H1 (cell line): ENCODE results near the gene CAB39L. TPM values are rescaled to one million over a fixed set of nuclear protein-coding genes. Genes with fewer than 3 reads are reported as not detected.

Experiments used
- CTCF ChIA-PET: fragments of 300-600 bp; sonication (Branson Sonifier 250); formaldehyde crosslinking; loops from one replicate; lab custom pipeline; 2021; ENCODE audit not compliant: partially characterized antibody; lab: Charles Lee
- POLR2A ChIA-PET: fragments of 300-600 bp; sonication (Branson Sonifier 250); formaldehyde crosslinking; loops from one replicate; lab custom pipeline; 2021; ENCODE audit warnings: inconsistent platforms; ENCODE audit not compliant: partially characterized antibody; lab: Charles Lee
- DNase-seq, 2 experiments: peaks; one replicate each; pipeline versions ENCODE4 v3.0.0 to v3.0.0-alpha.2; 2010 to 2022; ENCODE audit warnings: low spot score in 2 of 2, low read depth in 1 of 2, mixed read lengths in 1 of 2
- FAIRE-seq: peaks from 2 replicates; lab custom pipeline; 2011; peaks lifted over from hg19 to GRCh38; lab: Jason Lieb, UNC
- H2AFZ ChIP-seq: 2 replicates; pipeline ENCODE4 v1.8.1; 2012; ENCODE audit warnings: low read length, inconsistent platforms
- H2AK5ac ChIP-seq: 2 replicates; pipeline ENCODE4 v1.6.1; 2013; ENCODE audit warnings: low read depth, low read length
- H2BK120ac ChIP-seq: replicated peaks from 2 replicates; pipeline ENCODE3; 2013; ENCODE audit warnings: low read depth, low read length, inconsistent platforms
- H2BK12ac ChIP-seq: 2 replicates; pipeline ENCODE4 v1.6.1; 2013; ENCODE audit warnings: low read depth, low read length
- H2BK15ac ChIP-seq: 2 replicates; pipeline ENCODE4 v1.6.1; 2013; ENCODE audit warnings: low read length
- H2BK20ac ChIP-seq: 2 replicates; pipeline ENCODE4 v1.6.1; 2013; ENCODE audit warnings: low read length
- H2BK5ac ChIP-seq: 2 replicates; pipeline ENCODE4 v1.6.1; 2013; ENCODE audit warnings: low read depth, low read length
- H3K14ac ChIP-seq: 2 replicates; pipeline ENCODE4 v1.6.1; 2013; ENCODE audit warnings: inconsistent platforms; ENCODE audit not compliant: insufficient read length
- H3K18ac ChIP-seq: 2 replicates; pipeline ENCODE4 v1.6.1; 2013; ENCODE audit warnings: low read length; ENCODE audit errors: extremely low read depth
- H3K23ac ChIP-seq: 2 replicates; pipeline ENCODE4 v1.6.1; 2013; ENCODE audit warnings: inconsistent platforms; ENCODE audit not compliant: insufficient read length
- H3K23me2 ChIP-seq: 2 replicates; pipeline ENCODE4 v1.6.1; 2013; ENCODE audit warnings: low read depth, low read length
- H3K27ac ChIP-seq: 2 replicates; pipeline ENCODE4 v1.6.1; 2011; ENCODE audit warnings: low read depth, low read length, inconsistent platforms
- H3K27me3 ChIP-seq, 4 experiments: replicated peaks in 1 of 4; 1 replicate in 1 of 4; 2 replicates in 3 of 4; pipeline versions ENCODE4 v1.6.1 to v1.8.1; 2011 to 2013; ENCODE audit warnings: low read length in 3 of 4, mild to moderate bottlenecking in 3 of 4, inconsistent platforms in 2 of 4, mixed read lengths in 2 of 4, moderate library complexity in 1 of 4; ENCODE audit not compliant: control insufficient read depth in 3 of 4, insufficient read depth in 3 of 4; ENCODE audit errors: extremely low read depth in 1 of 4
- H3K36me3 ChIP-seq, 4 experiments: 2 replicates each; pipeline versions ENCODE4 v1.6.1 to v1.8.1; 2011 to 2013; ENCODE audit warnings: mild to moderate bottlenecking in 4 of 4, low read length in 3 of 4, moderate library complexity in 2 of 4, control low read depth in 1 of 4, inconsistent platforms in 1 of 4; ENCODE audit not compliant: insufficient read depth in 4 of 4, control insufficient read depth in 2 of 4
- H3K4ac ChIP-seq: replicated peaks from 2 replicates; pipeline ENCODE3; 2013; ENCODE audit warnings: low read length, low read depth, mixed read lengths, inconsistent platforms; ENCODE audit not compliant: insufficient read length
- H3K4me1 ChIP-seq, 4 experiments: replicated peaks in 1 of 4; 1 replicate in 1 of 4; 2 replicates in 3 of 4; pipeline versions ENCODE4 v1.6.1 to v1.8.1; 2011 to 2013; ENCODE audit warnings: low read length in 3 of 4, inconsistent platforms in 2 of 4, mixed read lengths in 1 of 4; ENCODE audit not compliant: insufficient read depth in 4 of 4, control insufficient read depth in 3 of 4
- H3K4me2 ChIP-seq, 2 experiments: 2 replicates each; pipeline versions ENCODE4 v1.6.1 to v1.8.1; 2011 to 2013; ENCODE audit warnings: low read depth in 2 of 2, low read length in 2 of 2, control low read depth in 1 of 2, inconsistent platforms in 1 of 2, mild to moderate bottlenecking in 1 of 2; ENCODE audit not compliant: insufficient read depth in 1 of 2
- H3K4me3 ChIP-seq, 4 experiments: fragments of 200-600, 300-600 bp in 1 of 4; sonication (generic), shearing (Covaris generic), sonication (Bioruptor Twin) in 1 of 4; 2 replicates each; pipeline versions ENCODE4 v1.5.1 to v1.8.1; 2011 to 2016; ENCODE audit warnings: low read length in 4 of 4, low read depth in 3 of 4, control low read depth in 2 of 4, inconsistent platforms in 2 of 4, mild to moderate bottlenecking in 2 of 4, mixed read lengths in 1 of 4, moderate library complexity in 1 of 4; ENCODE audit not compliant: insufficient read depth in 2 of 4; ENCODE audit errors: extremely low read depth in 1 of 4
- H3K56ac ChIP-seq: replicated peaks from 2 replicates; pipeline ENCODE3; 2013; ENCODE audit warnings: low read depth, mild to moderate bottlenecking, mixed read lengths, low read length, inconsistent platforms; ENCODE audit not compliant: insufficient read length
- H3K79me1 ChIP-seq: 2 replicates; pipeline ENCODE4 v1.6.1; 2013; ENCODE audit warnings: low read depth, low read length, control low read depth
- H3K79me2 ChIP-seq, 2 experiments: 2 replicates each; pipeline versions ENCODE4 v1.6.1 to v1.8.1; 2012 to 2013; ENCODE audit warnings: low read length in 2 of 2, mild to moderate bottlenecking in 2 of 2, inconsistent platforms in 1 of 2; ENCODE audit not compliant: insufficient read depth in 2 of 2, control insufficient read depth in 1 of 2
- H3K9ac ChIP-seq, 4 experiments: replicated peaks in 1 of 4; 1 replicate in 1 of 4; 2 replicates in 3 of 4; pipeline versions ENCODE4 v1.6.1 to v1.8.1; 2011 to 2013; ENCODE audit warnings: low read depth in 3 of 4, low read length in 3 of 4, control low read depth in 2 of 4, mild to moderate bottlenecking in 2 of 4, moderate library complexity in 2 of 4, inconsistent platforms in 1 of 4; ENCODE audit errors: extremely low read depth in 1 of 4
- H3K9me3 ChIP-seq, 2 experiments: 2 replicates each; pipeline versions ENCODE4 v1.6.1 to v1.8.1; 2012 to 2013; ENCODE audit warnings: mild to moderate bottlenecking in 2 of 2, moderate library complexity in 2 of 2, control low read depth in 1 of 2, inconsistent platforms in 1 of 2, low read depth in 1 of 2, low read length in 1 of 2, mixed read lengths in 1 of 2; ENCODE audit not compliant: insufficient read depth in 2 of 2
- H4K20me1 ChIP-seq, 2 experiments: replicated peaks in 1 of 2; 2 replicates each; pipeline versions ENCODE3 to v1.8.1; 2011 to 2013; ENCODE audit warnings: inconsistent platforms in 2 of 2, low read length in 2 of 2, mild to moderate bottlenecking in 1 of 2; ENCODE audit not compliant: insufficient read depth in 2 of 2, control insufficient read depth in 1 of 2
- H4K5ac ChIP-seq: 2 replicates; pipeline ENCODE4 v1.6.1; 2013; ENCODE audit warnings: low read length, low read depth, mixed read lengths, inconsistent platforms; ENCODE audit not compliant: insufficient read length
- H4K8ac ChIP-seq: 2 replicates; pipeline ENCODE4 v1.8.0; 2013; ENCODE audit warnings: mild to moderate bottlenecking, moderate library complexity, low read length, inconsistent platforms; ENCODE audit not compliant: insufficient read depth; ENCODE audit errors: extremely low read depth
- H4K91ac ChIP-seq: replicated peaks from 2 replicates; pipeline ENCODE3; 2013; ENCODE audit warnings: low read length, mixed read lengths, inconsistent platforms; ENCODE audit not compliant: insufficient read length
- EZH2 ChIP-seq: fragments of 200-600 bp; sonication (generic); IDR thresholded peaks from 2 replicates; pipeline ENCODE4 v1.7.1; 2012; ENCODE audit warnings: low read depth, mild to moderate bottlenecking, moderate library complexity, low read length, inconsistent platforms; ENCODE audit not compliant: severe bottlenecking
- HDAC2 ChIP-seq, 2 experiments: fragments of 300-600 bp in 1 of 2; sonication (generic) in 1 of 2; IDR thresholded peaks; 2 replicates each; pipeline ENCODE4 v1.6.1; 2011 to 2012; ENCODE audit warnings: low read depth in 2 of 2, low read length in 2 of 2, mild to moderate bottlenecking in 2 of 2, moderate library complexity in 2 of 2, borderline replicate concordance in 1 of 2, inconsistent platforms in 1 of 2
- KDM5A ChIP-seq: fragments of 200-600 bp; IDR thresholded peaks from 2 replicates; pipeline ENCODE4 v1.7.1; 2012; ENCODE audit warnings: mild to moderate bottlenecking, low read length, inconsistent platforms, mixed read lengths
- POLR2A ChIP-seq, 2 experiments: IDR thresholded peaks; 1 replicate in 1 of 2; 2 replicates in 1 of 2; pipeline ENCODE4 v1.6.1; 2011; ENCODE audit warnings: low read depth in 2 of 2, low read length in 2 of 2, mild to moderate bottlenecking in 2 of 2; ENCODE audit errors: control extremely low read depth in 1 of 2
- RFX5 ChIP-seq: IDR thresholded peaks from 2 replicates; pipeline ENCODE4 v1.6.1; 2011; ENCODE audit warnings: low read depth, low read length, improper control_type of control experiment, borderline replicate concordance
- SP2 ChIP-seq: IDR thresholded peaks from 2 replicates; pipeline ENCODE4 v1.6.1; 2012; ENCODE audit warnings: mild to moderate bottlenecking, low read length, inconsistent platforms
- TBP ChIP-seq: IDR thresholded peaks from 2 replicates; pipeline ENCODE4 v1.6.1; 2011; ENCODE audit warnings: low read depth, low read length, improper control_type of control experiment
- WGBS, 2 experiments: shearing (Covaris generic) in 1 of 2; methylation state at CpG; one replicate each; pipeline versions ENCODE4 v1.1.6 to v1.1.7; 2013 to 2015; ENCODE audit warnings: low lambda C conversion rate in 2 of 2, mixed read lengths in 2 of 2, inconsistent platforms in 1 of 2, low coverage in 1 of 2, missing lambda C conversion rate in 1 of 2; ENCODE audit not compliant: insufficient replicate concordance in 2 of 2, insufficient coverage in 1 of 2, insufficient read length in 1 of 2; ENCODE audit errors: extremely low coverage in 1 of 2, missing lambda C conversion rate in 1 of 2; 5-methylcytosine and 5-hydroxymethylcytosine counted together
- polyA plus RNA-seq, 7 experiments: library from polyadenylated mRNA; depleted of rRNA in 3 of 7; stranded (reverse) in 5 of 7; unstranded in 2 of 7; fragments of >200 nt in 5 of 7; fragments of 200-250 nt in 2 of 7; gene quantifications; 1 replicate in 5 of 7; 2 replicates in 1 of 7; 4 replicates in 1 of 7; pipeline versions ENCODE4 v1.2.1 to v1.2.3, GENCODE V29; 2011 to 2013; ENCODE audit warnings: missing spikeins in 2 of 7, mixed read lengths in 2 of 7
- total RNA-seq: library from RNA; stranded (reverse); fragmentation: NEBNext Ultra II Directional; extraction: Animal tissue kit (Norgen Biotek cat#: 25700); gene quantifications from 2 replicates; pipeline ENCODE4 v1.2.1, GENCODE V29; 2021
- TF ChIP-seq, protein P1 (sequence below): IDR thresholded peaks from 2 replicates; pipeline ENCODE4 v1.6.1; 2012; ENCODE audit warnings: inconsistent platforms
- TF ChIP-seq, protein P2 (sequence below), 3 experiments: IDR thresholded peaks; 1 replicate in 2 of 3; 2 replicates in 1 of 3; pipeline versions ENCODE4 v1.5.1 to v1.6.1; 2011; ENCODE audit warnings: low read length in 3 of 3, mild to moderate bottlenecking in 3 of 3, inconsistent platforms in 2 of 3, low read depth in 1 of 3, moderate library complexity in 1 of 3; ENCODE audit not compliant: insufficient read depth in 1 of 3; ENCODE audit errors: control extremely low read depth in 1 of 3

CAB39L gene
- total and polyA plus RNA-seq, 2 of the 8 experiments (the other 6 are each of a cell fraction or from before 2014, with no cell fraction given), result 2.5 to 4.8 TPM

DNA sequence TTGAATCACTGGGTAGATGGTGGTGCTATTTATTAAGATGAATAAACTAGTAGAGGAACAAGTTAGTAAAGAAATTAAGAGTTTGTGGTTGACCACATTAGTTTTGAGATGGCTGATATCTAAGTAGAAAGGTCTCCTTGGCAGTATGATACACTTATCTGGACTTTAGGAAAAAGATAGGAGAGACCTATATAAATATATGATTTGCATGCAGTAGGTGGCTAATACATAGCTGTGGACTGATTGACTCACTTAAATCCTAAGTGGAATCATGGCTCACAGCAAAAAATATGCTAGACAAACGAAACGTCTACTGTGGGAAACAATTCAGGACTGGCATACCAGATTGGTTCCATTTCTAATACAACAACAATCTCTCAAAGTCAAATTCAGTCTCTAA is 92.0 kb downstream of the CAB39L start:
- H4K91ac ChIP-seq, result no peak overlapping the region
- H3K27me3 ChIP-seq, result no peaks in the 10 kb centered on the region
- peaks cover 0 to 8% (median 0%) of the 10 kb centered on the region in 4 experiments; a peak in 2 of 7 replicates for H3K4me1 ChIP-seq
- 84% methylated on average over 2 of the region's 2 CpGs; no CpG with 5 or more reads in 1 of the 2 experiments for WGBS, 2 experiments
- no peak overlapping the region for H2BK20ac ChIP-seq
- no peaks in the 10 kb centered on the region for H4K20me1 ChIP-seq
- H3K23ac ChIP-seq, result no peak overlapping the region
- no peak overlapping the region for H2BK15ac ChIP-seq
- no peak overlapping the region for H3K4ac ChIP-seq
- TF ChIP-seq, protein P1, sequence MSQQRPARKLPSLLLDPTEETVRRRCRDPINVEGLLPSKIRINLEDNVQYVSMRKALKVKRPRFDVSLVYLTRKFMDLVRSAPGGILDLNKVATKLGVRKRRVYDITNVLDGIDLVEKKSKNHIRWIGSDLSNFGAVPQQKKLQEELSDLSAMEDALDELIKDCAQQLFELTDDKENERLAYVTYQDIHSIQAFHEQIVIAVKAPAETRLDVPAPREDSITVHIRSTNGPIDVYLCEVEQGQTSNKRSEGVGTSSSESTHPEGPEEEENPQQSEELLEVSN, result no peak
- TF ChIP-seq RFX5 (no peak), POLR2A (IDR thresholded peaks at IDR 0.05; ENCODE audit: control extremely low read depth in 1 of 2, low read depth in 2 of 2, low read length in 2 of 2) (no peak), KDM5A (no peak), SP2 (no peak), TBP (no peak), EZH2 (no peak), HDAC2 (IDR thresholded peaks at IDR 0.05; ENCODE audit: borderline replicate concordance in 1 of 2, low read depth in 2 of 2, low read length in 2 of 2) (no peak)
- TF ChIP-seq, protein P2, sequence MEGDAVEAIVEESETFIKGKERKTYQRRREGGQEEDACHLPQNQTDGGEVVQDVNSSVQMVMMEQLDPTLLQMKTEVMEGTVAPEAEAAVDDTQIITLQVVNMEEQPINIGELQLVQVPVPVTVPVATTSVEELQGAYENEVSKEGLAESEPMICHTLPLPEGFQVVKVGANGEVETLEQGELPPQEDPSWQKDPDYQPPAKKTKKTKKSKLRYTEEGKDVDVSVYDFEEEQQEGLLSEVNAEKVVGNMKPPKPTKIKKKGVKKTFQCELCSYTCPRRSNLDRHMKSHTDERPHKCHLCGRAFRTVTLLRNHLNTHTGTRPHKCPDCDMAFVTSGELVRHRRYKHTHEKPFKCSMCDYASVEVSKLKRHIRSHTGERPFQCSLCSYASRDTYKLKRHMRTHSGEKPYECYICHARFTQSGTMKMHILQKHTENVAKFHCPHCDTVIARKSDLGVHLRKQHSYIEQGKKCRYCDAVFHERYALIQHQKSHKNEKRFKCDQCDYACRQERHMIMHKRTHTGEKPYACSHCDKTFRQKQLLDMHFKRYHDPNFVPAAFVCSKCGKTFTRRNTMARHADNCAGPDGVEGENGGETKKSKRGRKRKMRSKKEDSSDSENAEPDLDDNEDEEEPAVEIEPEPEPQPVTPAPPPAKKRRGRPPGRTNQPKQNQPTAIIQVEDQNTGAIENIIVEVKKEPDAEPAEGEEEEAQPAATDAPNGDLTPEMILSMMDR (IDR thresholded peaks at IDR 0.05; ENCODE audit: control extremely low read depth in 1 of 3, insufficient read depth in 1 of 3, low read depth in 1 of 3, low read length in 3 of 3), result no peak
- H3K4me2 ChIP-seq, result no peak overlapping the region
- H3K27ac ChIP-seq, result no peak overlapping the region
- FAIRE-seq (no peak), DNase-seq (no peak)
- no peak overlapping the region for H2BK120ac ChIP-seq
- H3K36me3 ChIP-seq, result no peaks in the 10 kb centered on the region
- peaks cover 2% of the 10 kb centered on the region; the same call in 1 of the 2 replicates for H3K23me2 ChIP-seq
- ChIA-PET CTCF (no interaction called here), POLR2A (no interaction called here)
- H3K79me1 ChIP-seq, result no peaks in the 10 kb centered on the region
- H3K9ac ChIP-seq, result no peak overlapping the region
- no peaks in the 10 kb centered on the region for H3K79me2 ChIP-seq
- H3K9me3 ChIP-seq, result no peaks in the 10 kb centered on the region; a peak in 1 of 4 replicates
- H2BK5ac ChIP-seq, result no peak overlapping the region
- H3K14ac ChIP-seq, result no peak overlapping the region
- H2AFZ ChIP-seq, result no peak overlapping the region
- H4K5ac ChIP-seq, result no peak overlapping the region
- H2BK12ac ChIP-seq, result no peak overlapping the region
- no peak overlapping the region for H3K4me3 ChIP-seq
- no peak overlapping the region for H4K8ac ChIP-seq
- no peak overlapping the region for H2AK5ac ChIP-seq
- no peak overlapping the region for H3K18ac ChIP-seq
- no peak overlapping the region for H3K56ac ChIP-seq
